T-helper 9 cell (primary cell): Measurements from ENCODE around the gene OR1S2.
"Not testable (repeated sequence)": the region's sequence is repeated elsewhere in the genome, so short reads cannot be mapped to it uniquely, and the experiment has no call there.

Experiments used
- DNase-seq: peaks from one replicate; pipeline ENCODE4 v3.0.0-alpha.2; 2020
- total RNA-seq, 2 donors: gene quantifications; one replicate each; lab custom pipeline; 2026; lab: John Stamatoyannopoulos, UW

Gene OR1S2
- total RNA-seq, result 0 reads per million in 2 donors

GRCh38 chr11:58204042-58204441 is at the start of gene OR1S2:
TSS of gene OR1S2 (minus strand) at chr11:58204142. CDS start at chr11:58204142, 0 bp downstream.
- DNase-seq, result no peak

DNA sequence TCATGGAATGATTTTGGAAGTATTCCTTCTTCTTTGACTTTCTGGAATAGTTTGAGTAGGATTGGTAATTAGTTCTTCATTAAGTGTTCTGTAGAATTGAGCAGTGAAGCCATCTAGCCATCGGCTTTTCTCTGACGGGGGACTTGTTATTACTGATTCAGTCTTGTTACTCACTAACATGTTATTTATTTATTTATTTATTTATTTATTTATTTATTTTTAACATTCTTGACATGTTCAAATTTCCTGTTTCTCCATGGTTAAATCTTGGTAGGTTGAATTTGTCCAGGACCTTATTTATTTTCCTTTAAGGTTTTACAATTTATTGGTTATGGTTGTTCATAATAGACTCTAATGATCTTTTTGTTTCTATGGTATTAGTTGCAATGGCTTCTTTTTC is 40.0 kb upstream of the OR1S2 start:
- DNase-seq, result no peak

DNA sequence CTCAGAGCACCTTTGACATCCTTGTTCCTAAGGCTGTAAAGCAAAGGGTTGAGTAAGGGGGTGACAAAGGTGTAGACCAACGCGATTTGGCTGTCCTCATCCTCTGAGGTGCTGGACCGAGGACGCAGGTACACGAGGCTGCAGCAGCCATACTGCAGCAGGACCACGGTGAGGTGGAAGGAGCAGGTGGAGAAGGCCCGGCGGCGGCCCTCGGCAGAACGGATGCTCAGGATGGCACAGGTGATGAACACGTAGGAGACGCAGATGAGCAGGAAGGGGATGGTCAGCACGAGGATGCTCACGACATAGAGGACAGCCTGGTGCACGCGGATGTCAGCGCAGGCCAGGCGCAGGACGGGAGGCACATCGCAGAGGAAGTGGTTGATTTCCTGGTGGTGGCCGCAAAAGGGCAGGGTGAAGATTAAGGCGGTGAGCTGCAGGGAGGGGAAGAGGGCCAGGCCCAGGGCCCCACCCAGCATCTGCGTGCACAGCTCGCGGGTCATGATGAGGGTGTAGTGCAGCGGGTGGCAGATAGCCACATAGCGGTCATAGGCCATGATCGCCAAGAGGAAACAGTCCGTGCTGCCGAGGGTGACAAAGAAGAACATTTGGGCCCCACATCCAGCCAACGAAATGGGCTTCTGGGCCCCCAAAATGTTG is 24.1 kb upstream of the OR1S2 start:
- DNase-seq, result no peak

- no peak for DNase-seq
Measured at GRCh38 chr11:58222721-58223120, 18.8 kb upstream of the OR1S2 start.

- no peak for DNase-seq
Measured at GRCh38 chr11:58216476-58216875, 12.5 kb upstream of the OR1S2 start.

- not testable (repeated sequence) for DNase-seq
Measured at GRCh38 chr11:58212420-58212819, 8.5 kb upstream of the OR1S2 start, which contains the start of gene OR1S1. TSS of gene OR1S1 (plus strand) at chr11:58212720.

DNA sequence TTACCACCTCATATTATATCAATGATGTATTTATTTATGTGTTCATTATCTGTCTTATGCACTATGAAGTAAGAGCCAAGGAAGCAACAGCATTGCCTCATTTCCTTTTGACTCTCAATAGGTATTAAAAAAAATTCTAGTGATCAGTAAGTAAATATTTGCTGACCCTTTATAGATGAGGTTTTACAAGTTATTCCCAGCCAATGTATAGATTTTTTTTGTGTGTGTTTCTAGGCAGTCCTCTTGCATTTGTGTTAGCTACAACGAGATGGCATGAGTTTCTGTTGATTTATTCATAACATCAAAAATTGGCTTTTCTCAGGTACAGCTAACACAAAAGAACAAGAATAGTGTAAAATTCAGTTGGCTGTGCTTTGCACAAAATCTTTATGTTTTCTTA is 4.7 kb downstream of the OR1S2 start:
- DNase-seq, result no peak

DNA sequence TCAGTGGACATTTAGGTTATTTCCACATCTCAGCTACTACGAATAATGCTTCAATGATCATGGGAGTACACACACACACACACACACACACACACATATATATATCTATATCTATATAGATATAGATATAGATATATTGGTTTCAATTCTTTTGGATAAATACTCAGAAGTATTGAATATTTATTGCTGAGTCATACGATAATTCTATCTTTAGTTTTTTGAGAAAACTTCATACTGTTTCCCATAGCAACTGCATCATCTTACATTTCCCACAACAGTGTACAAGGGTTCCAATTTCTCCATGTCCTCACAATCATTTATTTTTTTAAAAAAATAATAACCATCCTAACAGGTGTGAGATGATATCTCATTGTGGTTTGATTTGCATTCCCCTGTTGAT is 8.0 kb downstream of the OR1S2 start:
- DNase-seq, result no peak

- no peak for DNase-seq
Measured at GRCh38 chr11:58193391-58193790, 10.6 kb downstream of the OR1S2 start.

DNA sequence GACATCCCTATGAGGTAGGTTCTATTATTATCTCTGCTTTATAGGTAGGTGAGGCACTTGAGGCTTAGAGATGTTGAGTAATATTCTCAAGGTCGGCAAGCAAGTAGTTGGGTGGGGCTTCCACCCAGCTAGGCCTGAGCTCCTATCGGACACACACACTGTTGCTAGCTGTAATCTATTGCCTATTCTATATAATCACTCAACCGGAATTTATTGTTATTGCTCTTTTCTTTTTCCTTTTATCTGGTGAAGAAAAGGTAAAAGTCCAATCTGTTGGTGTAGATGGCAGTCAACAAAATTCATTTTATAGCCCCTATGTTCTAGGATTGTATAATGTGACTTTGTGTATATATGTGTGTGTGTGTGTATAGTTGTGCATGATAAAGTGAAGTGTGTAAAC is 11.7 kb downstream of the OR1S2 start:
- DNase-seq, result no peak

DNA sequence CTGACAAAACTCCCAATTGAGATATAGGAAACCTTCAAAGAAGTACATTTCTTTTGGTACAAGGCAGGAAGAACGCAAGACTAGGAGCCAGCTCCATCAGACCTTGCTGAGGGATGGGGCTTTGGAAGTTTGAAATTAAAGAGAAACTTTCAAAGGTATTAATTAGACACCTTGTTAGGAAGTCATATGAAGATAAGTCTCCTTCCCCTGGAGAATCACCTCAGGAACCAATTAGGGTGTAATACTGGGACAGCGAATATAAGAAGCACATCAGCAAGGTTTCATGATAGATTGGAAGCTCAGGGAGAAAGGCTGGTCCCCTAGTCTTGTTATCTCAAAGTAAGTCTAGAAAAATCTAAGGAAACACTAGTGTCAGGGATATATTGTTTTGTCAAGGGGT is 15.2 kb downstream of the OR1S2 start, which contains the start of gene OR9Q2:
OR9Q2 (plus strand) TSS at position 301 of the 400 bp plus-strand sequence. CDS start 1,421 bp downstream, outside the sequence.
- no peak for DNase-seq

GRCh38 chr11:58186938-58187337 is 17.0 kb downstream of the OR1S2 start:
- no peak for DNase-seq

DNA sequence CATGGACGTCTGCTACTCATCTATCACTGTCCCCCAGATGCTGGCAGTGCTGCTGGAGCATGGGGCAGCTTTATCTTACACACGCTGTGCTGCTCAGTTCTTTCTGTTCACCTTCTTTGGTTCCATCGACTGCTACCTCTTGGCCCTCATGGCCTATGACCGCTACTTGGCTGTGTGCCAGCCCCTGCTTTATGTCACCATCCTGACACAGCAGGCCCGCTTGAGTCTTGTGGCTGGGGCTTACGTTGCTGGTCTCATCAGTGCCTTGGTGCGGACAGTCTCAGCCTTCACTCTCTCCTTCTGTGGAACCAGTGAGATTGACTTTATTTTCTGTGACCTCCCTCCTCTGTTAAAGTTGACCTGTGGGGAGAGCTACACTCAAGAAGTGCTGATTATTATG is 24.3 kb downstream of the OR1S2 start:
- no peak for DNase-seq

DNA sequence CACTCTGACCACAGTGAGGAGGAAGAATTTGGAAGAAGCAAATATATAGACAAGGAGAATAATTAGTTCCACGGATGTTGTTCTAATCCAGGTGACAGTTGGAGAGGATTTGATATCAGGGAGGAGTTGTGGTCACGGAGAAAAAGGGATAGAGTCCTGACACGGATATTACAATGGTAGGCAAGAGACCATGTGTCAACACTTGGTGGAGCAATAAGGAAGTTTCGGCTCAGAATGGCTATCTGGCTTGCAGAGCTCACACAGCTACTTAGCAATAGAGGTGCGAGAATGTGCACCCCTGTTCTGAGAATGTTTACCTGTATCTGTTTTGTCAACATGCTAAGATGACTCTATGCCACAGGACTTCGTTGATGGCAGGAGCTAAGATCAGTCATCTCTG is 25.5 kb downstream of the OR1S2 start:
- no peak for DNase-seq

DNA sequence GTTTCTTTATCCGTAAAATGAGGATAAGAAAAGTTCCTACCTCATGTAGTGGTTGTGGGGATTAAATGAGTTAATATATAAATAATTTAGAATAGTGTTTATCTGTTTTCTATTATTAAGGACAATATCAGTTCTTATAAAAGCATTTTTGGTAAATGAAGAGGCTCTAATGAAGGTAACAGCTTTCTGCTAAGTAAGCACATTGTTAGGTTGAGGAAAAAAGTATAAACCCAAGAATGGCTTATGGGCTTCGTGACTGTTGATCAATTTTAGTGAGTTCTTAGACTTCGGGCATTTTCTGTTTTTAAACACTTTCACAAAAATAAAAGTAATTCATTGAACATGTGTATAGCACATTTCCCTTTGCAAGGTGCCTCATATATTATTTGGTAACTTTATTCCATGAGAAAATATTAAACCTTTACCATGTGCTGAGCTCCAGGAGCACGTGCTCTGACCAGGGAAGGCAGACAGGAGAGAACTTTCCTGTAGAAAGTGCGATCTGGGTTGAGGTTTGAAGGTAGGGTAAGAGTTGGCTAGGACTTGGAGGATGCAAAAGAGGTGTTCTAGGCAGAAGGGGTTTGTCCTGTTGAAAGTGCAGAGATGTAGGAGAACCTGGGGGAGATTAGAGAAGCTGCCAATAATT is 26.4 kb downstream of the OR1S2 start:
- no peak for DNase-seq

DNA sequence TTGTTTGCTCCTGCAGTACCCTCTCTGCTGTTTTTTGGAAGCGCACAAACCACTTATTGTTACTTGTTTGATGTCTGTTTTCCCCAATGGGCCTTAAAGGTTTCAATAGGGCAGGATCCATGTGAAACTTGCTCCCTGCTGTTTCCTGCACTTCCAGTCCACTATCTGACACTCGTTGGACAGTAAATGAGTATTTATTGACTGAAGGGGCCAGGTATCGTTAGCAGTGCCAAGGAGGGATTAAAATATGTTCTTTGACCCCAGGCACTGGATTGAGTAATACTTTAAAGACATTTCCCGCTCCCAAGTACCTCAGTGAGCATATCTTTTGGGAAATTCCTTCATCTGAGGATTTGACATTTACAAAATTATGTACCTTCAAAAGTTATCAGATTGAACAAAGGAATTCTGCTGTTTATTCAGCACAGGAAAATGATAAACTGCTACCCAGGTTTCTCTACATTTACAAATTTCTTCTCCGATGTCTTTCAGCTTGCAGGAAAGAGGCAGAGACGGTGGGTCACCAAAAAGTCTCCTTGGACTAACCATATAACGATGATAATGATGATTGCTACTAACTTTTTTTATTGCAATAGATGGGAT is 38.3 kb downstream of the OR1S2 start:
- no peak for DNase-seq

DNA sequence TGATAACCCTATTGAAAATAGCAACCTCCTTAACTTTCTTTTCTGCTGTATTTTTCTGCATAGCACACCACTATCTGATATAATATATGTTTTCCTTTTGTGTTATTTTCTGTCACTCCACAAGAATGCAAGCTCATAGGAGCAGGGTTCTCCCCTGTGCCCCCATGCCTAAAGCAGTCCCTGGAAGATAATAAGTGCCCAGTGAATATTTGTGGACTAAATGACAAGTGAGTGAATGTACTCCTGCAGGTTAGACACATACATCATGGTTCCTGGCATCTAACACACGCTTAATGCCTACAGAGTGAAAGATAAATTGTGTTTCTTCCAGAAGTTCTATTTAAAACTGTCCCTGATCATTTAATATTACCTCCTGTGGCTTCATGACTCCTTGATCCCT is 39.0 kb downstream of the OR1S2 start:
- DNase-seq, result no peak

DNA sequence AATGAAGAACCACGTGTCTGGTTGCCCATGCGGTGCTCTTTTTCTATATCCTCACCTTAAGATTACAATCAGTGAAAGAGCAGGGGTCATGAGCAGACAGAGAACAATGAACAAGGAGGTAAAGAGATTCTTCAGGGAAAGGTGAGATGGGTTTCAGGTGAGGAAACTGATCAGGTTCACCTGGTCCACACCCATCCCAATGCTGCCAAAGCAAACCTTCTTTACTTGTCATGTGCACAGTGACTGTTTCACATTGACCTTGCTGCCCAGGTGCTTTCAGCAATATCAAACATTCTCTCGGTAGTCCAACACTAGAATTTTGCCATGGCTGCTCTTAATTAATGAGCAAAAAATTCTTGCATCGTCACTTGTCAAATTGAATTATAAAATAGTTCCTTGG is 39.6 kb downstream of the OR1S2 start:
- no peak for DNase-seq
